Fibroblast of skin of scalp (primary cell): ENCODE results near the gene WNT2.
"Not testable (repeated sequence)": the region's sequence is repeated elsewhere in the genome, so short reads cannot be mapped to it uniquely, and the experiment has no call there.

Experiments
- DNase-seq: peaks from one replicate; pipeline ENCODE4 v3.0.0-alpha.2; 2013

The WNT2 gene

GRCh38 chr7:117259615-117260014 lies 63.2 kb downstream of the WNT2 start:
- peak; percentile 92 for DNase-seq

GRCh38 chr7:117251687-117252086 lies 71.2 kb downstream of the WNT2 start:
- peak; percentile 94 for DNase-seq

GRCh38 chr7:117250801-117251200 lies 72.1 kb downstream of the WNT2 start:
- peak; percentile 76 for DNase-seq

GRCh38 chr7:117250245-117250644 lies 72.6 kb downstream of the WNT2 start:
- DNase-seq: no peak

GRCh38 chr7:117249696-117250095 lies 73.2 kb downstream of the WNT2 start:
- no peak for DNase-seq

GRCh38 chr7:117248829-117249228 lies 74.0 kb downstream of the WNT2 start:
- DNase-seq: peak; percentile 33

- peak; percentile 27 for DNase-seq
These were observed 75.0 kb downstream of the WNT2 start for GRCh38 chr7:117247809-117248208.

- not testable (repeated sequence) for DNase-seq
These were observed 77.2 kb downstream of the WNT2 start for GRCh38 chr7:117245703-117246102.

- DNase-seq: no peak
These were observed 79.5 kb downstream of the WNT2 start for GRCh38 chr7:117243390-117243789.

GRCh38 chr7:117241088-117241487 lies 81.8 kb downstream of the WNT2 start:
- no peak for DNase-seq

- no peak for DNase-seq
These were observed 83.9 kb downstream of the WNT2 start for GRCh38 chr7:117238937-117239336.

GRCh38 chr7:117238472-117238871 lies 84.4 kb downstream of the WNT2 start:
- no peak for DNase-seq

- DNase-seq: no peak
These were observed 85.2 kb downstream of the WNT2 start for GRCh38 chr7:117237646-117238045.

- DNase-seq: no peak
These were observed 91.9 kb downstream of the WNT2 start for GRCh38 chr7:117231047-117231359.

- peak; percentile 87 for DNase-seq
These were observed 92.4 kb downstream of the WNT2 start for GRCh38 chr7:117230276-117231046.

- no peak for DNase-seq
These were observed 93.5 kb downstream of the WNT2 start for GRCh38 chr7:117229350-117229749.

GRCh38 chr7:117227091-117227490 lies 95.8 kb downstream of the WNT2 start:
- DNase-seq: no peak

- no peak for DNase-seq
These were observed 97.3 kb downstream of the WNT2 start for GRCh38 chr7:117225536-117225935.
